Fibroblast of skin of right quadriceps (primary cell): ENCODE measurements around the gene RILPL1.
"Not testable (repeated sequence)": the region's sequence is repeated elsewhere in the genome, so short reads cannot be mapped to it uniquely, and the experiment has no call there.

Experiments used
- DNase-seq: peaks from one replicate; pipeline ENCODE4 v3.0.0-alpha.2; 2013

Gene RILPL1

DNA sequence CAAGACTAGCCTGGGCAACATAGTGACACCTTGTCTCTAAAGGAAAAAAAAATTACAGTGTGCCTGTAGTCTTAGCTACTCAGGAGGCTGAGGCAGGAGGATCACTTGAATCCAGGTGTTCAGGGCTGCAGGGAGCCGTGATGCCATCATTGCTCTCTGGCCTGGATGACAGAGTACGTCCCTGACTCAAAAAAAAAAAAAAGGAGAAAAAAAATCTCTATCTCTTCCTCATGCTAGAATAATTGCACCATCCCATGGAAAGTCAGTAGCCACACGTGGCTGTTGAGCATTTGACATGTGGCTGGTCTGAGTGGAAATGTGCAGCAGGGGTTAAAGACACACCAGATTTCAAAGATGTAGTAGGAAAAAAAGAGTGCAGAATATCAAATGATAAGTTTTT is 3.8 kb downstream of the RILPL1 start:
- no peak for DNase-seq

DNA sequence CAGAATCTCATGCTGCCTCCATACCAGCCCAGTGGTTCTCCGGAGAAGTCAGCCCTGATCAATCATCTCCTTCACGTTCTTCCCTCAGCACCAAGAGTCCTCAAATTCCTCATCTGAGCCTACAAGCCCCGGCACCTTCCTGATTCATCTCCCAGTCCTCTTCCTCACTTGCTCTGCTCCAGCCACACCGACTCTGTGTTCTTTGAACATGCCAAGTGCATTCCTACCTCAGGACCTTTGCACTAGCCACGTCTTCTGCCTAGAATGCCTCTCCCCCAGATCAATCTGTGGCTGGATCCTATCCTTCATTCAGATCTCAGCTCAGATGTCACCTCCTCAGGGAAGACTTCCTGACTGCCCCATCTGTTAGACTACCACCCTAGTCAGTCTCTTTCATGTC is 4.7 kb downstream of the RILPL1 start:
- DNase-seq: no peak

DNA sequence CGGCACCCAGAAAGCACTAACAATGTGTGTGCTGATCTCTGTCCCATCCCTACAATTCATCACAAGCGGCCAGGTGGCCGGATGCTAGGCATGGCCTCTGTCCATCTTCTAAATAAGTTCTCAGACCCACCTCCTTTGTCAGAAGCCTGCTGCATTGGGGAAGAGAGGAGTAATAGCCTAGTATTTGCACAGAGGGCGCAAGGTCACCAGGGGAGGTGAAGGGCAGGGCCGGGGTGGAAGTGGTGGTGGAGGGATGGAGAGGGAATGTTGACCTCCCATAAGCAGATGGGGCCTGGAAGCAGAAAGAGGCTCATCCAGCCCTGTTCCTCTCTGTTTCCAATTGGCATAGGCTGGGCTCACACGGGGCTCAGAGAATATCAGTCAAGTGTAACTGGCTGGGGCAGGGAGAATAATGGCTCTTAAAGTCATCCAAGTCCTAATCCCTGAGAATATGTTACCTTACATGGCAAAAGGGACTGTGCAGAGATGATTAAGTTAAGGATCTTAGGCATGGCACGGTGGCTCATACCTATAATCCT is 6.9 kb downstream of the RILPL1 start:
- DNase-seq: no peak

DNA sequence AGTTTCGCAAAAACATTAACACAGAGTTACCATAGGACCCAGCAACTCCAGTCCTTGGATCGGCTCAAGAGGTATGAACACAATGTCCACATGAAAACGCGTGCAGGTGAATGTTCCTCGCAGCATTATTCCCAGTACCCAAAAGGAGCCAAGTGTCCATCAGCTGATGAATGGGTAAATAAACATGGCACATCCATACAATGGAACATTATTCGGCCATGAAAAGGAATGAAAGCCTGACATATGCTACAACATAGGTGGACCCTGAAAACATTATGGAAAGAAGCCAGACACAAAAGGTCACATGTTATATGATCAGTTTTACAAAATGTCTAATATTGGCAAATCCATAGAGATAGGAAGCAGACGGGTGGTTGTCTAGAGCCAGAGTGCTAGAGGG is 9.1 kb downstream of the RILPL1 start:
- DNase-seq: no peak

DNA sequence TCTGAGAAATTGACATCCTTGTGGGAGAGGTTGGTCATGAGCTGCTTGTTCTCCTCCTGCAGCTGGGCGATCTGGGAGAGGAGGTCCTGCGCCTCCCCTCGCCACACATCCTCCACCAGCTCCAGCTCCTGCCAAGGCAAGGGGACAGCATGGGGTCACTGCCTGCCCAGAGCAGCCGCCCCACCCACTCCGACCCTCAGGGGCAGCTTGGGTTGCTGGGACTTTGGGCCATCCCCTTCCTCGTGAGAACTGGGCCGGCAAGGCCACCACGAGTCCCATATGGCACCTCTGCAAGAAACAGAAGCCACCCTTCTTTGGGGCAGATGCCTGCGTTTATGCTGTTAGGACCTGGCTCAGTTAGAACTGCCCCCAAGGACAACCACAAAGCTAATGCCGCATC is 10.0 kb downstream of the RILPL1 start:
- no peak for DNase-seq

DNA sequence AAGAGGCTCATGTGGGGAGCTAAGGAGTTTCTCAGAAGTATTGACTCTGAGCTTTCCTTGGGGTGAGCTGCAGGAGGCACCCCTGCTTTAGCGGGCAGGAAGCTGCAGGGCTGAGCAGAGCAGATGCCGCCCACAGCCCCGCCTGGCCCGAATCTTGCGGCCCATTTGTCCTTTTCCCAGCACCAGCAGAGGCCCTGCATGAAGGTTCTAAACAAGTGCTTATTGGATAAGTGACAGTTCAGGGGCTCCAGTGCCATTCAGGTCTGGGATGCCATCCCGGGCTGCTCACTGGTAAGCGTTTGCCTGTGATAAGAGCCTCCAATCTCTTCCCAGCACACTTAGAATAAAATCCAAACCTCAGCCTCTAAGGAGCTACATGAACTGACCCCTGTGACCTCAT is 11.4 kb downstream of the RILPL1 start:
- DNase-seq: no peak

DNA sequence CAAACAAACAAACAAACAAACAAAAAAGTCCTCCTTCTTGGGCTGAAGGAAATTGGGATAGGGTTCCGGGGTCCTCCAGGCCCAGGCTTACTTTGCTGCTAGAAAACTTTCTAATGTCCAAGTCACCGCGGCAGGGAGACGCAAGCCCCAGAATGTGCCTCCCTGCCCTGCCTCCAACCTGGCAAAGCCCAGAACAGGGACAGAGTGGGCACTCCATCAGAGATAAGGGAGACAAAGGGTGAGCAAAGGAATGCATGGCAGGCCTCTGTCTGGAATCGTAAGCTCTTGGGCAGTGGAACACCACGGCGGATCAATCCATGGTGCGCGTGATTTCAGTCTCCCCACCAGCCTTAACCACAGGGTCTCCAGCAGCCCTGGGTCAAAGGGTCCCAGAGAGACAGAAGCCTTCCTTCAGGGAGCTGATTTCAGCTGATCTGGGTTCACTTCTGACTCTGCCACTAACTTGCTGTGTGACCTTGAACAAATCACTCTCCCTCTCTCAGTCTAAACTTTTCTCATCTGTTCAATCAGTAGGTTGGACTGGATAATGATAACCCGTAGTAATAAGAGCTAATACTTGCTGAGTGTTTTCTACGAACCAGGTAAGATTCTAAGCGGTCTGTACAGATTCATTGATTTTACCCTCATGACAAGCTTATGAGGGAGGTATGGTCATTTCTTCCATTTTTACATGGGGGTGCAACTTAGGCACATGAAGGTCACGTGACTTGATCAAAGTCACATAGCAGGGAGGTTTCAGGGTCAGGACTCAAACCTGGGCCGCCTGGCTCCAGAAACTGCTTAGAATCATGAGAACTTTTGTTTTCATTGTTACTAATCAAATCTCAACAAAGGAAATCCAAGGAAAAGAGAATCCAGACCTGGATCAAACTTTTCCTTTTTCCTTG is 12.7 kb downstream of the RILPL1 start:
- no peak for DNase-seq

DNA sequence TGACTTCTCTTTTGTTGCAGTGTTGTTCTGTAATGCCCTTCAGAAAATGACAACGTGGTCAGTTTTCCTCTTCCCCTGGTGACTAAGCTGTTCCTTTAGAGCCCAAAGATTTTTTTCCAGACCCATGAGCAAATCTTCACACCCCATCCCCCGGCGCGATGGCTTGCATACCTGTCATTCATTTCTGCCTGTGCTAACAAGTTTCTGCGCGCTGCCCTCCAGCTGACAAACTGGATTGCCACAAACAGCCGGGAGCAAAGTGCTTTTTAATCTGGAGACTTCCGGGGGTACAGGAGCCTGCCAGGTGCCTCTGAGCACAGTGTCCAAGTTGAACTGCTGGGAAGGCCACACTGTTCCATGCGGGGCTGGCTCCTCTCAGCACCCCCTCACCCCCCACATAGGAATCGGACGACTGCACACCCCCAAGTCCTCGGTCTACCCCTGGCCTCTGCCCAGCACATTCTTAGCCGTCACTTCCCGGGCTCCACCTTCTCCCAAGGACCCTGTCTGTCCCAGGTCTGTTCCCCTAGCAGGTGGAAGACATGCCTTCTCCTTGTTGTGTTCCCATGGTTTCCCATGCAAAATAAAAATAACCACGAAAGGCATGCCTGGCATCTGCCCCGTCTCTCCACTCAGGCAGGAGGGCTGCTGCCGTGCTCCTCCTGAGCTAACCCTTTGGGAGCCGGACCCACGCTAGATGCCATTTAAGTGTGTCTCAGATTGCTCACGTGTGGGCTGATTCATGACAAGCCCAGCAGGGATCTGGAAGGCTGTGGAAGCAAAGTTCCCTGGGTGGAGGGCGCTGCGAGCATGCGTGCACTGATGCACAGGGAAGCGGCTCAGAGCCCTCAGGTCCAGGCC is 14.1 kb downstream of the RILPL1 start:
- DNase-seq: peak; percentile 66

DNA sequence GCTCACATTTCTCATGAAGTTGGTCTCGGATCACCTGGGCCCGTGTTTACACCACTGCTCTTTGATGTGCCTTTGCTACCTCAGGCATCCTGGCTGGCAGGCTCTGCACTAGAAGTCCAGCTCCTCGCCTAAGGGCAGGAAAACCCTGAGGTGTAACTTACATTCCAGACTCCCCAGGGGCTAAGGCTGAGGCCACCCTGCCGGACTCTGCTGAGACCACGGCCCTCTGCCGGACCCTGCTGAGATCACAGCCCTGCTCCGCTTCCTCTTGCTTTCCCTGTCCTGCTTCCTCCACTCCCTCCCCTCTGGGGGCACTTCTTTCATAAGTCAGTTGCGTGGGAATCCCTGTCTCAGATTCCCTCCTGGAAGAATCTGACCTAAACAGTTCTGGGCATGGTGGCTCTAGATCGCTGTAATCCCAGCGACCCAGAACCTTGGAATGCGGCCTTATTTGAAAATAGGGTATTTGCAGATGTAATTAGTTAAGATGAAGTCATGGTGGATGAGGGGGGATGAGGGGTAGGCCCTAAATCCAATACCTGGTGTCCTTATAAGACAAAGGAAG is 17.2 kb downstream of the RILPL1 start:
- no peak for DNase-seq

DNA sequence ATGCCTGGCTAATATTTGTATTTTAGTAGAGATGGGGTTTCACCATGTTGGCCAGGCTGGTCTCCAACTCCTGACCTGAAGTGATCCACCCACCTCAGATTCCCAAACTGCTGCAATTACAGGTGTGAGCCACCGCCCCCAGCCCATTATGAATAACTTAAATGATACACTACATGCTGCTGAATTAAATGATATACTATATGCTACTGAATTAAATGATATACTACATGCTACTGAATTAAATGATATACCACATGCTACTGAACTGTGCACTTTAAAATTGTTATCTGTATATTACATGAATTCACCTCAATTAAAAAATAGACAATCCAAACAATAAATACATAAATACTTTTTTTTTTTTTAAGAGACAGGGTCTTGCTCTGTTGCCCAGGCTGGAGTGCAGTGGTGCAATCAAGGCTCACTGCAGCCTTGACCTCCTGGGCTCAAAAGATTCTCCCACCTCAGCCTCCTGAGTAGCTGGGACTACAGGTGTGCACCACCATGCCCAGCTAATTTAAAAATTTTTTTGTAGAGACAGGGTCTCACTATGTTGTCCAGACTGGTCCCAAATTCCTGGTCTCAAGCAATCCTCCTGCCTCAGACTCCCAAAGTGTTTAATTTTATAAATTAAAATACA is 18.8 kb downstream of the RILPL1 start:
- DNase-seq: not testable (repeated sequence)

DNA sequence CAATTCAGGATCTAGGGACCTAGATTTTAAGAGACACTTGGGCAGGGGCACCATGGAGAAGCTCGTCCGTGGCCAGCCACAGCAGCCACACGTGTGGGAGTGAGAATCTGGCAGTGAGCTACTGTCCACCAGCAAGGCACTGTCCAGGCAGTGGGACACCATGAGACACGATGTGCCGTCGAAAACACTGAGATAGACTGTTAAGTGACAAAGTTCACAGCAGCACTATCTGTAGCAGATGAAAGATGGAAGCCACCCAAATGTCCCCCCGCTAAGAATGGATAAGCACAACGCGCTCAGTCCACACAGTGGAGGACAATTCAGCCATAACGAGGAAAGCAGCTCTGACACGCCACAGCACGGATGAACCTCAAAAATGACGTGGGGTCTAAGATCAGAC is 19.7 kb downstream of the RILPL1 start:
- no peak for DNase-seq

DNA sequence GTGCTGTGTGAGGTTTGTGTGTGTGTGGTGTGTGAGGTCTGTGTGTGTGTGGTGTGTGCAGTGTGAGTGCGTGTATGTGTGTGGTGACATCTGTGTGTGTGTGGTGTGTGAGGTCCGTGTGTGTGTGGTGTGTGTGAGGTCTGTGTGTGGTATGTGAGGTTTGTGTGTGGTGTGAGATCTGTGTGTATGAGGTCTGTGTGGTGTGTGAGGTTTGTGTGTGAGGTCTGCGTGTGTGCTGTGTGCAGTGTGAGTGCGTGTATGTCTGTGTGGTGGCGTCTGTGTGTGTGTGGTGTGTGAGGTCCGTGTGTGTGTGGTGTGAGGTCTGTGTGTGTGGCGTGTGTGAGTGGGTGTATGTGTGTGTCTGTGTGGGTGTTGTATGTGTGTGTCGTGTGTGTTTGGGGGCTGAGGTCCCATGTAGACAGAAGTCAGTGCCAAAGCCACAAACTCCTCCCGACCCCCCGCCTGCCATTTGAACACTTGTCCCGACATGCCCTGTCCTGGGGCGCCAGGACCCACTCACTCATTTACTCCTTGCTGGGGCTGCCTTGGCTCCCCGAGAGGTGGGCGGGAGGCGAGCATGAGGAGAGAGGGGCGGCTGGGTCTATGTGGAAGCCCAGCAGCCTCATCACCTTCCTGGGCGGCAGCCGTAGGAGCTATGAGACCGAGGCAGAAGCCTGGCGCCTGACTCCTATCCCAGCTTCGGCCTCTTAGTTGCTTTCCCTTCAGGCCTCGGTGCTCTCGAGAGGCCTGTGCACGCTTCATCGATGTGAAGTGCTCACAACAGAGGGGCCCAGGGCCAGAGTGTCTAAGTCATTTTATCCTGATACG is 20.5 kb downstream of the RILPL1 start:
- DNase-seq: no peak

DNA sequence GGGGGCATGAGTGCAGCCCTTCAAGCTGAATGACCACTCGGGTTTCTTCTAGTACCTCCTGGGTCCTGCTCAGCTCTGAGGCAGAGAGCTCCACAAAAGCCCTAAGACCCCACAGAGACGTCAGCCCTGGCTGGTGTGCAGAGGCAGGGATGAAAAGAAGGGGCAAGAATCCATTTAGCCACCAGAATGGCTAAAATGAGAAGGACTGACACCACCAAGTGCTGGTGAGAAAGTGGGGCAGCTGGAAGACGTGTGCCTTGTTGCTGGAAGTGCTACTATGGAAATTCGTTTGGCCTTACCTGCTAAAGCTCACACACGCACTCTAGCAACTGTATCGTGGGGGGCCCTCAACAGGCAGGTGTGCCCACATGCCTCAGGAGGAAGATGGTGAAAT is 26.7 kb downstream of the RILPL1 start:
- DNase-seq: no peak

DNA sequence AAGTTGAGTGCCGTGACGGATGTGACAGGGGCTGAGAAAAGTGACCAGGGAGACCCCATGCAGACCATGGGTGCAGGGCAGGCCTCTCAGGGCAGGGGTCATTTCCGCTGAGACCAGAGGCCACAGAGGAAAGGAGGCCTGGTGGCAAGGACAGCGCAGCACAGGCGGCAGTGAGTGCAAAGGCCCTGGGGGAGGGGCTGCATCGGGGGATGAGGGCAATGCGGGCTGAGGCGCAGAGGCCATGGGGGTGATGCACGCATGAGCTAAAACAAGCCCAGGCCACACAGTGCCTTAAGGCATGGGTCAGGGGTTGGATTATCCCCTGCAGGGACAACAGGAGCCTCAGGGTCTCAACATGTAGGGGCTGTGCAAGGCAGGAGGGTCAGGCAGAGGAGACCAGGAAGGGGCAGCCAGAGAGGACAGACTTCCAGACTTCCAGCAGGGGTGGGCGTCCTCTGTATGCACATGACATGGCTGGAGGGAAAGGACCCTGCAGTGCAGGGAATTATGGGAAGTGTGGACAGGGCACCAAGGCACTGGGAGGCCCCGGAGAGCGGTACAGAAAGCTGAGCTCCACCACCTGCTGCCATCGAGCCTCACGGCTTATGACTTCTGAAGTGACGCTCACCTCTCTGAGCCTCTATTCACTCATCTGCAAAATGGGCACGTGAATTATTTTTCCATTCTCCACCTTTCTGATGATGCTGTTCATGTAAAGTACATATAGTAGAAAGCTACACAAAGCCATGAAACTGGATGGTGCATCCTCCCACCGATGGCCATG is 27.3 kb downstream of the RILPL1 start:
- no peak for DNase-seq

DNA sequence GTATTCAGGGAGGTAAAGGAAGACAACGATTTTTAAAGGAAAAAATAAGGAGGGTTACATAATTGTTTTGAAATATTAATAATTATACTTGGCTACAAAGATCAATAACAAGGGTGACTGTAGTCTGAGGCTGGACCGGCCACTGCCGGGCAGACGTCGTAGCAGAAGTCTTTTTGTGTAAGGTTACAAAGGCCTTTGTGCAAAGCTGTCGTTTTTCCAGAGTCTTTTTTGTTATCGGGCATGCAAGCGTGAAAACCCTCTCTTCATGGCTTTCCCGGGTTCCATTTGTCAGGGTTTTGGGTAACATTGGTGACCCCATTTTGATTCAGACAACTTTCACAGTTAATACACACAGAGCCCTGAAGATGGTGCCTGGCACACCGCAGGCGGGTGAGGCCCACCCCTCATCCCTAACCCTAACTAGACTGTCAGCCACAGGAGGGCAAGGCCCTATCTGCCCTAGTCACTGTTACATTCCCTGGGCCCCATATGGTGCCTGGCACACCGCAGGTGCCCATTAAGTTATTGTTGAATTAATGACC is 31.3 kb downstream of the RILPL1 start:
- no peak for DNase-seq

DNA sequence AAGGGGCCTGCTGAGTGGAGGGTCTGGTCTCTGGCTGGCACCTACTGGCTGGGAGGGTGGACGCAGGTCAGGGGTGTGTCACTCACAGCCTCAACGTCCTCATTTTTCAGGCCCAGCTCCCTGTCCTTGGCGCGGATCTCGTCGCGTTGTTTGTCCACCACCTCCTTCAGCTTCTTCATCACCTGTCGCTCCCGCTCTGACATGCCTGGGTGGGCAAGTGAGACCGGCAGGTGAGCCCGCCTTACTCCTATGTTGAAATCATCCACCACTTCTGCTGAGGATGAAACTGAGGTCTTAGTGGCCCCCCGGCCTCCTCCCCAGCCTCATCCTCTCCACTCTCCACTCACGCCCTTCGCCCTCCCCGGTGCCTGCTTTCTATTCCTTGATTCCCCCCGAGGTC is 34.2 kb downstream of the RILPL1 start:
- no peak for DNase-seq

DNA sequence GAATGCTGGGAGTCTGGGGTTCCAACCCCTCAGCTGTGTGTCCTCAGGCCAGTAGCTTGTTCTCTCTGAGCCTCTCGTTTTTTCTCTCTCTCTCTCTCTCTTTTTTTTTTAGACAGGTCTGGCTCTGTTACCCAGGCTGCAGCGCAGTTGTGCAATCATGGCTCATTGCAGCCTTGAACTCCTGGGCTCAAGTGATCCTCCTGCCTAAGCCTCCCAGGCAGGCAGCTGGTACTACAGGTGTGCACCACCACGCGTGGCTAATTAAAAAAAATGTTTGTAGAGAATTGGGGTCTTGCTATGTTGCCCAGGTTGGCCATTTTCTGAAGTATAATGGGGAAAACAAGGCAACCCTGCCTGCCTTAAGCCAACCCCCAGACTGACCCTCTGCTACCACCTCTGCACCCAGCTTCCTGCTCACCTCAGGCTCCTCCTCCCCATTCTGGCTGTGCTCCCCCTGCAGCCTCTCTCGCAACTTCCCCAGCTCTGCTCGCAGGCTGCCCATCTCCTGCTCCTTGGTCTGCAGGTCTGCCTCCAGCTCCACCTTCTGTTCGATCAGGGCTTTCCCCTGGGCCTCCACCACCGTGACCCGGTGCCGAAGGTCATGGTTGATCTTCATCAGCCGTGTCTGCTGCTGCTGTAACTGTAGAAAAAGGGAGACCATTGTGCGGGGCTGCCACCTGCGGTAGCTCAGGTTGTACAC is 35.2 kb downstream of the RILPL1 start:
- no peak for DNase-seq

DNA sequence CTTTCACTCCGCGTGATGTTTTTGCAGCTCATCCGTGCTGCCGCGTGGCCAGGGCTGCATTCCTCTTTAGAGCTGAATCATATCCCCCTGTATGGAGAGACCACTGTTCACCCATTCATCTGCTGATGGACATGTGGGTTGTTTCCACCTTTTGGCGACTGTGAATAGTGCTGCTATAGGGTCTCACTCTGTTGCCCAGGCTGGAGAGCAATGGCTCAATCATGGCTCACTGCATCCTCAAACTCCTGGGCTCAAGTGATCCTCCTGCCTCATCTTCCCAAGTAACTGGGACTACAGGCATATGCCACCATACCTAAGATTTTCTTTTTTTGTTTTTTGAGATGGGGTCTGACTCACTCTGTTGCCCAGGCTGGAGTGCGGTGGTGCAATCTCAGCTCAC is 36.5 kb downstream of the RILPL1 start:
- no peak for DNase-seq

DNA sequence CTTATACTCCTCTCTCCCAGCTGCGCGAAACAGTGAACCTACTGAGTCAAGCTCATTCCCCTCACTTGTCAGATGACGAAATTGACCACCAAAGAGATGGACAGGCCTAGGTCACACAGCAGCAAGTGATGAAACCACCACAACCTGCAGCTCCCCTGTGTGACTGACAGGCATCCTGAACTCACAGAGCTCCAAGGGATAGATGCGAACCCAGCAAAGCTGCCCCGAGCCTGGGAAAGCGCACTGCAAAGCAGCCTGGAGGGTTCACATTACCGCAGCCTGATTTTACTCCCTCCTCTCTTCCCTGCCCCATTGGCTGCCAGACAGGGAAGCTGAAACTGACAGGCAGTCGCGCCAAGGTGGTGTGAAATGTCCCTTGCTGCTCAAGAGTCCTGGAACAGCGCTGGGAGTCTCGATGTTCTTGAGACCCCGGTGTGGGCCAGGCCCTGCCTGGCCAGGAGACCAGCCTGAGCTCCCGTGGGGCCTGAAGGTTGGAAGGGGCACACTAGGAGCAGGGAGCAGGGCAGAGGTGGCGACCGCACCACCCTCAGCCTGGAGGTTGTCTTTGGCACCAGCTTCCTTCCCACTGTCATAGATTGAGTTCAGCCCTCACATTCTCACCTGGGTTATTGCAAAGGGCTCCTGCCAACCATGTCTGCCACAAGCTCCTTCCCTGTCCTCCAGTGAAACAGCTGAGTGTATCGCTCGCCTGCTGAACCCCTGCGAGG is 39.2 kb downstream of the RILPL1 start:
- DNase-seq: no peak
